ENCODE data around the gene GUSB.

GUSB gene

GRCh38 chr7:65927489-65928448 is 54.2 kb downstream of the GUSB start:
- no peak for DNase-seq (ENCODE audit: low read depth)

GRCh38 chr7:65926588-65926987 is 55.4 kb downstream of the GUSB start:
- DNase-seq (ENCODE audit: low read depth) = no peak

- no peak for DNase-seq (ENCODE audit: low read depth)
Measured at GRCh38 chr7:65925040-65925439, 57.0 kb downstream of the GUSB start.

GRCh38 chr7:65924193-65924592 is 57.8 kb downstream of the GUSB start:
- no peak for DNase-seq (ENCODE audit: low read depth)

GRCh38 chr7:65923316-65923715 is 58.7 kb downstream of the GUSB start:
- DNase-seq (ENCODE audit: low read depth) = no peak

GRCh38 chr7:65915921-65916657 is 65.9 kb downstream of the GUSB start:
- no peak for DNase-seq (ENCODE audit: low read depth)

- DNase-seq (ENCODE audit: low read depth) = no peak
Measured at GRCh38 chr7:65912237-65912636, 69.8 kb downstream of the GUSB start.
